NCI-H82 (cell line): ENCODE results near the gene TBL1XR1.
"Not testable (repeated sequence)": the region's sequence is repeated elsewhere in the genome, so short reads cannot be mapped to it uniquely, and the experiment has no call there.

ENCODE experiments used
- DNase-seq: peaks from one replicate; lab custom pipeline; 2025; lab: John Stamatoyannopoulos, UW

TBL1XR1 gene

GRCh38 chr3:177026505-177027277, 170.6 kb downstream of the TBL1XR1 start:
- DNase-seq, result no peak

GRCh38 chr3:177015881-177016280, 181.4 kb downstream of the TBL1XR1 start:
- no peak for DNase-seq

DNA sequence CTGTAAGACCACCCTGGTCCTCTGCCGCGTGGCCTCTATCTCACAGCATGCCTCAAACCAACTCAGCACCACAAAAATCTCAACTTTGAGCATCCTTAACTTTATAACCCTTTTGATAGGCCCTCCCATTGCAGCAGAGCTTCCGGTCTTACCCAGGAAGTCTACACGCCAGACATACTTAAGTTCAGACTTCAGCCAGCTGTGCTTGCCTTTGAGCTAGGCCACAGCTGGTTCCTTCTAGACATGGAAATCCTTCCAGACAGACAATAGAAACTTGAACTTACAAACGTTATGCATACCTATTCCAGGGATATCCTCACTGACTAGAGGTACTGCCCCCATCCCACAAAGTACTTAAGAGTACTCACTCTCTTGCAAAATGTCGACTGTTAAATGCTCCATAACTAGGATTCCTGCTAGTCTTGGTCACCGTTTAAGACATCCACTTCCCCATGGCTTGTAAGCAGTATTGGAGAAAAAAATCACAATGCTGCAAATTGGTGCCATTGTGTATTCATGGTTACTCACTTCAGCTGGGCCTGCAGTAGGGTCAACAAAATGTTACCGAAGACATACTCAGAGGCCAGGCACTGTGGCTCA, 183.5 kb downstream of the TBL1XR1 start:
- no peak for DNase-seq

DNA sequence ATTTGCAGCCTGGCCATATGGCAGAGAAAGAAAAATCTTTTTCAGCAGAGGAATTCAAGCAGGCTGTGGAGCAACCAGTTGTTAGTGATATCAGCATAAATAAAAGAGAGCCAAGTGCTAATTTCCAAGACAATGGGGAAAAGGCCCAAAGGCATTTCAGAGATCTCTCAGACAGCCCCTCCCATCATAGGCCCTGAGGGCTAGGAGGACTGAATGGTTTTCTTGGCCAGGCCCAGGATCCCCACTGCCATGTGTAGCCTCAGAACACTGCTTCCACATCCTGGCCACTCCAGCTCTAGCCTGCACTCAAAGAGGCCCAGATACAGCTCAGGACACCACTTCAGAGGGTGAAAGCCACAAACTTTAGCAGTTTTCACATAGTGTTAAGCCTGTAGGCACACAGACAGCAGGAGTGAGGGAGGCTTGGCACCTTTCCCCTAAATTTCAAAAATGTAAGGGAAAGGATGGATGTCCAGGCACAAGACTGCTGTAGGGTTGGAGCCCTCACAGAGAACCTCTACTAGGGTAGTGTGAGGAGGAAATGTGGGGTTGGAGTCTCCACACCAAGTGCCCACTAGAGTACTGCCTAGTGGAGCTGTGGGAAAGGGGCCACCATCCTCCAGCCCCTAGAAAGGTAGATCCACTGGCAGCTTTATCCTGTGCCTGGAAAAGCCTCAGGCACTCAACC, 191.4 kb downstream of the TBL1XR1 start:
- no peak for DNase-seq

GRCh38 chr3:177000159-177000558, 197.1 kb downstream of the TBL1XR1 start:
- DNase-seq, result not testable (repeated sequence)

DNA sequence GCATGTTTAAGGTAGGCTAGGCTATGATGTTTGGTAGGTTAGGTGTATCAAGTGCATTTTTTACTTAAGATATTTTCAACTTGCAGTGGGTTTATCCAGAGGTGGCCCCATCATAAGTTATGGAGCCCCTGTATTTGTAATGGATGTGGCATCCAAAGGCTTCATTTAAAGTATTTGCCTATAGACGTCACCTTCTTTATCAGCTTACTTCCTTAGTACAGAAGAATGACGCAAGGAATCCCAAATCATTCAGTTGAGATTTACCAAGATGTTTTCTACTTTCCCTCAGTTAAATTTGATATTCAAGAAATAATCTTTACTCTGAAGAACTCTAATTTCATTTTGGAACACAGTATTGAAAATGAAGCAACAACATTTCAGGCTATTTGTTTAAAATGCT, 201.3 kb downstream of the TBL1XR1 start:
- no peak for DNase-seq

- no peak for DNase-seq
Measured at GRCh38 chr3:176994891-176995781, 202.1 kb downstream of the TBL1XR1 start.

DNA sequence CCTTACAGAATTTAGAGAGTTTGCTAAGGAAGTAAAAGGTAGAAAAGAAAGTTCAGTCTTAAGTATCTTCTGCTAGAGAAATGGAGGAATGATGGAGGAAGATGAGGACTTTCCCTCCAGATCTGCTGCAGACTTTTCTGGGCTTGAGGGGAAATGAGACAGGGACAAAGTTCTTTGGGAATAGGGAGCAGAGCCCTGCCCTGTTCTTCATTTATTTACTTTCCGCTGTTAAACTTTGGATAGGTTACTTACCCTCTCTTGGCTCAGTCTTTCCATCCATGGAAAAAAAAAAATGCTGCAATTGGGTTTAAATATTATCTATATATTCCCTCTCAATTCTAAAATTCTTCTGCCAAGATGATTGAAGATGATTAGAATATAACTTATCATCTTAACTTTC, 202.9 kb downstream of the TBL1XR1 start:
- DNase-seq, result no peak

- DNase-seq, result no peak
Measured at GRCh38 chr3:176992978-176993377, 204.3 kb downstream of the TBL1XR1 start.

DNA sequence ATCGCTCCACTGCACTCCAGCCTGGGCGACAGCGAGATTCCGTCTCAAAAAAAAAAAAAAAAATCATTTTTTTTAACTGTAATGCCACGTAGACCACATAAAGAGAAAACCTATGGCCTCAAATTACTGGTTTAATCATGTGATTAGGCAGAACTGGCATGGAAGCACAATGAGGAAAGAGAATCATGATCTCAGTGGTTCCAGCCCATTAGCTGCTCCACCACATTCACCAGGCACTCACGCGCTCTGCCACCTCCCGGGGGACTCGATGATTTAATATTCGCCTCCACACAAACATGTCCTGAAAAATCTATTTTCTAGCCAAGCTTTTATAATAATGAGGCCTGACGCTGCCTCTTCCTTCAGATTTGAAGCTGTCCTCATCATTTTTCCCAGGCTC, 204.7 kb downstream of the TBL1XR1 start:
- no peak for DNase-seq

- DNase-seq, result peak; percentile 25
Measured at GRCh38 chr3:176988795-176989194, 208.5 kb downstream of the TBL1XR1 start.

- no peak for DNase-seq
Measured at GRCh38 chr3:176987901-176988650, 209.2 kb downstream of the TBL1XR1 start.

DNA sequence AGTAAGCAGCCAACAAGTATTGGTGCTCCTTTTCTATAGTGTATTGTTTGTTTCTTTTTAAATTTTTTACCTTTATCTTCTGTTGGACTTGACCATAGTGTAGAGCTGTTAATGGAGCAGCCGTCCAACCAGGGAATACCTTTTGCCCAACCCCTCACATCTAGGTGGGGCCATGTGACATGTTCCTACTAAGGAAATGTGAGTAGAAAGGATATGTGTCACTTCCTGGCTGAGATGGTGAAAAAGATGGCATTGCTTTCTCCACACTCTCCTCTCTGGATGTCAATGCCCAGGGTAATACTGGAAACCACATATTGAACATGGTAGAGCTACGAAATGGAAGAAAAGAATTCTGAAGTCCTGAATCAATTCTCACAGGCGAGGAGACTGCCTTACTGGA, 218.8 kb downstream of the TBL1XR1 start:
- DNase-seq, result no peak

DNA sequence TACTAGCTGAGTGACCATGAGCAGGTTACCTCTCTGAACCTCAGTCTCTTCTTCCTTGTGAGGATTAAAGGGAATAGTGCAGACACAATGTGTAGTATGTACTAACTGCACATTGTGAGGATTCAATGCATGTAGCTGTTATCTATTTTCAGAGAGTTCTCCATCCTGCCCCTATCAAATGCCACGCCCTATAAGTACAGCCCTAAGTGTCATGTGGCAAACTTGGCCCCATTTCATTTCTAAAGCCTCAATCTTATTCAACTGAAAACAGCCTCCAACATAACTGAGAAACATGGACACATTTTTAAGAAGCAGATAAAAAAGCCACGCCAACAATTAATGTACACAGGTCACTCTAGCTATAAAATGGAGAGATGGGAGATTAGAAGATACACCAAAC, 220.0 kb downstream of the TBL1XR1 start:
- DNase-seq, result no peak

DNA sequence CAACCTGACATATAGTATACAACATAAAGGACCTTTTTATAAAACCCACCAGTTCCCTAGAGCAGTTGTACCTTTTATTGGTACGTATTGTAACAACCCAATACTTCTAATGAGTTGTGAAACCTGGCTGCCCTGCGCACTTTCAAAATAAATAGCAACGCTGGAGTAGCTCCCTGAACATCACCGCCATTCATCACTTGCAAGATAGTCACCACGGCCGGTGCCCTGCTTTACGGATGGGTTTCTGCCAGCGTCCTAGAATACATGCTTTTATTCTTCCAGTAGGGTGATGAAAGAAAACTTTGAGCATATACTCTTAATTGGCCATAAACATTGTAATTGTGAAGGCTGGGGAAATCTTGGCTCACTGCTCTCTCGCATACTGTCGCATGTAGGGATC, 220.7 kb downstream of the TBL1XR1 start:
- DNase-seq, result no peak

DNA sequence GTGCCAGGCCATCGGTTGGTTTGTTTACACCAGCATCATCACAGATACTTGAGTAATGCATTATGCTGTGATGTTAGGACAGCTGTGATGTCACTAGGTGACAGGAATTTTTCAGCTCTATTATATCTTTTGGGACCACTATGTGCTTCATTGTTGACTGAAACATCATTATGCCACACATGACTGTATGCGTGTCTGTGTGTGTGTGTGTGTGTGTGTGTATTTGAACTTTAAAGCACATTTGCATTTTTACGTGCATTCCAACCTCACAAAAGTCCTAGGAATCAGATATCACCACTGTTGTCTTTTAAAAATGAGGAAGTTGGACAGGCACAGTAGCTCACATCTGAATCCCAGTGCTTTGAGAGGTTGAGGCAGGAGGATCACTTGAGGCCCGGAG, 223.0 kb downstream of the TBL1XR1 start:
- no peak for DNase-seq

- DNase-seq, result no peak
Measured at GRCh38 chr3:176971613-176972174, 225.6 kb downstream of the TBL1XR1 start.

- DNase-seq, result no peak
Measured at GRCh38 chr3:176970770-176971169, 226.5 kb downstream of the TBL1XR1 start.

- no peak for DNase-seq
Measured at GRCh38 chr3:176969506-176969905, 227.8 kb downstream of the TBL1XR1 start.
